GM20000 (cell line): ENCODE data around the gene MRPL2.

Experiments
- DNase-seq: peaks from one replicate; pipeline ENCODE4 v3.0.0; 2012; ENCODE audit warnings: low spot score
- TF ChIP-seq, protein P1 (sequence below): IDR thresholded peaks from 2 replicates; pipeline ENCODE4 v1.5.1; 2012; ENCODE audit warnings: mild to moderate bottlenecking, control low read depth; ENCODE audit errors: extremely low read depth, missing control alignments

Gene MRPL2

DNA sequence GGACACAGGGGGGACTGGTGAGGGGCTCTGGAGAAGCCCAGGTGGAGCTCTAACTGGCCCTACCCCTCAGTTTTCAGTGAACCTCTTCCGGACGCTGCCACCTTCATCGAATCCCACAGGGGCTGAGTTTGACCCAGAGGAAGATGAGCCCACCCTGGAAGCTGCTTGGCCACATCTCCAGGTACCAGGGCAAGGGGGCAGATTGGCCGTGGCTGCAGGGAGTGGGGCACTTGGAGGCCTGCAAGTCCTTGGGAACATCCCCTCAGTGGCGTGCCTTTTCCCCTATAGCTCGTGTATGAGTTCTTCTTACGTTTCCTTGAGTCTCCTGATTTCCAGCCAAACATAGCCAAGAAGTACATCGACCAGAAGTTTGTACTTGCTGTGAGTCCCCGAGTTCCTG lies 52.1 kb downstream of the MRPL2 start:
- no peak for DNase-seq
- TF ChIP-seq, protein P1, sequence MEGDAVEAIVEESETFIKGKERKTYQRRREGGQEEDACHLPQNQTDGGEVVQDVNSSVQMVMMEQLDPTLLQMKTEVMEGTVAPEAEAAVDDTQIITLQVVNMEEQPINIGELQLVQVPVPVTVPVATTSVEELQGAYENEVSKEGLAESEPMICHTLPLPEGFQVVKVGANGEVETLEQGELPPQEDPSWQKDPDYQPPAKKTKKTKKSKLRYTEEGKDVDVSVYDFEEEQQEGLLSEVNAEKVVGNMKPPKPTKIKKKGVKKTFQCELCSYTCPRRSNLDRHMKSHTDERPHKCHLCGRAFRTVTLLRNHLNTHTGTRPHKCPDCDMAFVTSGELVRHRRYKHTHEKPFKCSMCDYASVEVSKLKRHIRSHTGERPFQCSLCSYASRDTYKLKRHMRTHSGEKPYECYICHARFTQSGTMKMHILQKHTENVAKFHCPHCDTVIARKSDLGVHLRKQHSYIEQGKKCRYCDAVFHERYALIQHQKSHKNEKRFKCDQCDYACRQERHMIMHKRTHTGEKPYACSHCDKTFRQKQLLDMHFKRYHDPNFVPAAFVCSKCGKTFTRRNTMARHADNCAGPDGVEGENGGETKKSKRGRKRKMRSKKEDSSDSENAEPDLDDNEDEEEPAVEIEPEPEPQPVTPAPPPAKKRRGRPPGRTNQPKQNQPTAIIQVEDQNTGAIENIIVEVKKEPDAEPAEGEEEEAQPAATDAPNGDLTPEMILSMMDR, result no peak

- TF ChIP-seq, protein P1, result no peak
- no peak for DNase-seq
Measured at GRCh38 chr6:43006251-43006650, 53.0 kb downstream of the MRPL2 start.

GRCh38 chr6:43005844-43006243 lies 53.4 kb downstream of the MRPL2 start:
- TF ChIP-seq, protein P1, result no peak

More at GRCh38 chr6:43005844-43006243, 53.4 kb downstream of the MRPL2 start:
- DNase-seq, result no peak
